Measurements from ENCODE around the gene CEP162.
"Not testable (repeated sequence)": the region's sequence is repeated elsewhere in the genome, so short reads cannot be mapped to it uniquely, and the experiment has no call there.

Gene CEP162

GRCh38 chr6:84086056-84086455, 141.4 kb downstream of the CEP162 start:
- DNase-seq: no peak

GRCh38 chr6:84084705-84085104, 142.7 kb downstream of the CEP162 start:
- DNase-seq: not testable (repeated sequence)

- no peak for DNase-seq
These were observed 144.7 kb downstream of the CEP162 start for GRCh38 chr6:84082689-84083265.

- DNase-seq: no peak
These were observed 146.2 kb downstream of the CEP162 start for GRCh38 chr6:84081222-84081621.

GRCh38 chr6:84078335-84078734, 149.1 kb downstream of the CEP162 start:
- DNase-seq: no peak

GRCh38 chr6:84077645-84078044, 149.8 kb downstream of the CEP162 start:
- DNase-seq: no peak

GRCh38 chr6:84074988-84075781, 152.3 kb downstream of the CEP162 start:
- no peak for DNase-seq

Data from activated naive CD4-positive, alpha-beta T cell (primary cell).